Stimulated activated naive B cell treated with anti-CD40 and anti-IgM and Interleukin-4, amounts not matched to agents 10 μg/mL and 1 μg/mL and 100 μg/mL, for 72 hours (primary cell): ENCODE results near the gene GMNN.

ENCODE experiments used
- ATAC-seq, 2 donors: fragments of 150-1000 bp; cut with Tn5 transposase; replicated peaks; 2 replicates each; pipeline ENCODE4 v1.10.0; 2021; ENCODE audit warnings: moderate library complexity in 1 of 2
- DNase-seq: peaks from one replicate; pipeline ENCODE4 v3.0.0; 2021
- H3K27ac Mint-ChIP-seq: one replicate; pipeline ENCODE4 v1.8.0; 2022; ENCODE audit warnings: mild to moderate bottlenecking, mixed read lengths
- H3K27me3 Mint-ChIP-seq, 2 donors: one replicate each; pipeline ENCODE4 v1.8.0; 2022; ENCODE audit warnings: mixed read lengths in 2 of 2
- H3K36me3 Mint-ChIP-seq, 2 donors: one replicate each; pipeline ENCODE4 v1.8.0; 2022; ENCODE audit warnings: mixed read lengths in 2 of 2, mild to moderate bottlenecking in 1 of 2
- H3K4me1 Mint-ChIP-seq, 2 donors: one replicate each; pipeline ENCODE4 v1.8.0; 2022; ENCODE audit warnings: mixed read lengths in 2 of 2, mild to moderate bottlenecking in 1 of 2
- H3K4me3 Mint-ChIP-seq, 2 donors: one replicate each; pipeline ENCODE4 v1.8.0; 2022; ENCODE audit warnings: mild to moderate bottlenecking in 2 of 2, mixed read lengths in 2 of 2, moderate library complexity in 1 of 2
- H3K9me3 Mint-ChIP-seq, 2 donors: one replicate each; pipeline ENCODE4 v1.8.0; 2022; ENCODE audit warnings: mixed read lengths in 2 of 2, mild to moderate bottlenecking in 1 of 2

The GMNN gene

GRCh38 chr6:24775520-24776058 lies 852 bp downstream of the GMNN start:
- Mint-ChIP-seq H3K27me3 (no peaks in the 10 kb centered on the region), H3K4me1 (peaks cover 8 to 18% of the 10 kb centered on the region in 2 donors), H3K9me3 (no peaks in the 10 kb centered on the region), H3K36me3 (peaks cover 10 to 13% of the 10 kb centered on the region in 2 donors), H3K27ac (peak overlapping the region; percentile 99), H3K4me3 (peak overlapping the region; percentile 97 to 99)
- ATAC-seq, result no peak
- no peak for DNase-seq

GRCh38 chr6:24777227-24777626 lies 2.5 kb downstream of the GMNN start:
- ATAC-seq (no peak), DNase-seq (no peak)
- H3K27ac Mint-ChIP-seq, result no peak overlapping the region
- no peaks in the 10 kb centered on the region for H3K9me3 Mint-ChIP-seq
- no peak overlapping the region for H3K4me3 Mint-ChIP-seq
- no peaks in the 10 kb centered on the region for H3K27me3 Mint-ChIP-seq
- peaks cover 8 to 18% of the 10 kb centered on the region in 2 donors for H3K4me1 Mint-ChIP-seq
- peaks cover 19 to 22% of the 10 kb centered on the region in 2 donors for H3K36me3 Mint-ChIP-seq

DNA sequence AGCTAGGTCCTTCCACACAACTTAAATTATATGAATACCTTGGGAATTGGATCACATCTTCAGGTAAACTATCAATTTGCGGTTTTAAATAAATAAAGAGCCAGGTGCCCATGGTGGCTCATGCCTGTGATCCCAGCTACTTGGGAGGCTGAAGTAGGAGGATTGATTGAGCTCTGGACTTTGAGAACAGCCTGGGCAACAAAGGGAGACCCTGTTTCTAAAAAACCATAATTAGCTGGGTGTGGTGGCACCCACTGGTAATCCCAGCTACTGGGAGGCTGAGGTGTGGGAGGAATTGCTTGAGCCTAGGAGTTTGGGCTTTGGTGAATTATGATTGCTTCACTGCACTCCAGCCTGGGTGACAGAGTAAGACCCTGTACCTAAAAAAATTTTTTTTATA lies 3.4 kb downstream of the GMNN start:
- Mint-ChIP-seq H3K4me1 (peaks cover 8 to 18% of the 10 kb centered on the region in 2 donors), H3K36me3 (peaks cover 20 to 28% of the 10 kb centered on the region in 2 donors), H3K4me3 (no peak overlapping the region), H3K27ac (no peak overlapping the region), H3K9me3 (no peaks in the 10 kb centered on the region), H3K27me3 (no peaks in the 10 kb centered on the region)
- no peak for ATAC-seq
- no peak for DNase-seq

GRCh38 chr6:24778878-24779277 lies 4.1 kb downstream of the GMNN start:
- H3K27ac Mint-ChIP-seq, result no peak overlapping the region
- no peak overlapping the region for H3K4me3 Mint-ChIP-seq
- no peaks in the 10 kb centered on the region for H3K27me3 Mint-ChIP-seq
- DNase-seq, result no peak
- H3K9me3 Mint-ChIP-seq, result no peaks in the 10 kb centered on the region
- peaks cover 8 to 18% of the 10 kb centered on the region in 2 donors for H3K4me1 Mint-ChIP-seq
- ATAC-seq, result no peak
- H3K36me3 Mint-ChIP-seq, result peaks cover 22 to 28% of the 10 kb centered on the region in 2 donors

GRCh38 chr6:24779416-24780016 lies 4.8 kb downstream of the GMNN start:
- Mint-ChIP-seq H3K36me3 (peaks cover 26 to 32% of the 10 kb centered on the region in 2 donors), H3K9me3 (no peaks in the 10 kb centered on the region), H3K4me1 (peaks cover 8 to 18% of the 10 kb centered on the region in 2 donors), H3K27me3 (no peaks in the 10 kb centered on the region), H3K27ac (no peak overlapping the region), H3K4me3 (no peak overlapping the region)
- DNase-seq, result no peak
- no peak for ATAC-seq

GRCh38 chr6:24780206-24780605 lies 5.5 kb downstream of the GMNN start:
- DNase-seq (no peak), ATAC-seq (no peak)
- Mint-ChIP-seq H3K27me3 (no peaks in the 10 kb centered on the region), H3K4me3 (no peak overlapping the region), H3K27ac (no peak overlapping the region), H3K9me3 (no peaks in the 10 kb centered on the region), H3K36me3 (peaks cover 27 to 33% of the 10 kb centered on the region in 2 donors), H3K4me1 (peaks cover 8 to 18% of the 10 kb centered on the region in 2 donors)

- peak; percentile 38 to 48 for ATAC-seq
- H3K27me3 Mint-ChIP-seq, result no peaks in the 10 kb centered on the region
- no peak overlapping the region for H3K27ac Mint-ChIP-seq
- peaks cover 0 to 10% of the 10 kb centered on the region in 2 donors for H3K4me1 Mint-ChIP-seq
- DNase-seq, result no peak
- H3K9me3 Mint-ChIP-seq, result no peaks in the 10 kb centered on the region
- H3K4me3 Mint-ChIP-seq, result no peak overlapping the region
- peaks cover 33% of the 10 kb centered on the region in 2 donors for H3K36me3 Mint-ChIP-seq
Measured at GRCh38 chr6:24788031-24788665, 13.4 kb downstream of the GMNN start.

DNA sequence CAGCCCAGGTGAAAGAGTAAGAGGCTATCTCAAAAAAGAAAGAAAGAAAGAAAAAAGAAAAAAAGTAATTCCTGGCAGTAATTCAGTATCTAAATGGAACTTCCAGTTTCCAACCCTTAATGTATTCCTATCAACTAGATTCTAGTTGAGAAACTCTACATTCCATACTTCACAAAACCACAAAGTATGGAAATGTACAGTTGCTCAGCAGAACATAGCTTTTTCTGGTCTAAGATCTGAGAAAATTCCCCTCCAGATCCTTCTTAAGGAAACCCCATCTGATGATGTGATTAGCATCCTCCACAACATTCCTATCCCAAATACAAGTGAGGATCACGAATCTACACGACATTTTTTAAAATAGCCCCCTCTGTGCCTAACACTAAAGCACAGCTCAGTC lies 20.4 kb downstream of the GMNN start:
- H3K9me3 Mint-ChIP-seq, result no peaks in the 10 kb centered on the region
- H3K36me3 Mint-ChIP-seq, result peaks cover 4 to 8% of the 10 kb centered on the region in 2 donors
- H3K4me3 Mint-ChIP-seq, result no peak overlapping the region
- no peaks in the 10 kb centered on the region for H3K4me1 Mint-ChIP-seq
- no peak for DNase-seq
- H3K27me3 Mint-ChIP-seq, result no peaks in the 10 kb centered on the region
- H3K27ac Mint-ChIP-seq, result no peak overlapping the region
- ATAC-seq, result no peak

DNA sequence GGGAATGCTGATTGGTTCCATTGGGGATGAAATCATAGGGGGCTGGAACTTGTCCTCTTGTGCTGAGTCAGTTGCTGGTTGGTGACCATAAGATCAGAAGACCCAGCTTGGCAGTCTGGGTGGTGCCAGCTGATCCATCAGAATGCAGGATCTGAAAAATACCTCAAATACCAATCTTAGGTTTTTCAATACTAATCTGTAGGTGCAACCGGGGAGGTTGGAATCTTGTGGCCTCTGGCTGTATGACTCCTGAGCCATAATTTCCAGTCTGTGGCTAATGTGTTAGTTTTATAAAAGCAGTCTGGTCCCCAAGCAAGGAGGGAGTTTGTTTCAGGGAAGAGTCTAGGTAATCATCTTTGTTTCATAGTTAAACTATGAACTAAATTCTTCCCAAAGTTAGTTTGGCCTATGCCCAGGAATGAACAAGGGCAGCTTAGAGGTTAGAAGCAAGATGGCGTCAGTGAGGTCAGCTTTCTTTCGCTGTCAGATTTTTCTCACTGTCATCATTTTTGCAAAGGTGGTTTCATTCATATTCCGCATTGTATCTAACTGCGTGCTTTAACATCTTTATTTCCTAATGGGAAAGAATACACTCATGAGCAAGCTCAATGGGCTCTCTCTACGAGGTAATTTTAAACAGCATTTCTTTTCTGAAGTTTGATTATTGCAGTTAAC lies 22.0 kb downstream of the GMNN start:
- H3K4me3 Mint-ChIP-seq, result no peak overlapping the region
- no peak overlapping the region for H3K27ac Mint-ChIP-seq
- H3K4me1 Mint-ChIP-seq, result peaks cover 0 to 1% of the 10 kb centered on the region in 2 donors

GRCh38 chr6:24797596-24798216 lies 23.0 kb downstream of the GMNN start:
- Mint-ChIP-seq H3K4me1 (peaks cover 0 to 1% of the 10 kb centered on the region in 2 donors), H3K9me3 (no peaks in the 10 kb centered on the region), H3K36me3 (peaks cover 6 to 17% of the 10 kb centered on the region in 2 donors), H3K27ac (no peak overlapping the region), H3K27me3 (no peaks in the 10 kb centered on the region), H3K4me3 (no peak overlapping the region)
- ATAC-seq, result no peak
- no peak for DNase-seq

More for the DNA sequence above, 22.0 kb downstream of the GMNN start:
- Mint-ChIP-seq H3K36me3 (peaks cover 5 to 15% of the 10 kb centered on the region in 2 donors), H3K27me3 (no peaks in the 10 kb centered on the region), H3K9me3 (no peaks in the 10 kb centered on the region)
- DNase-seq (no peak), ATAC-seq (no peak)

DNA sequence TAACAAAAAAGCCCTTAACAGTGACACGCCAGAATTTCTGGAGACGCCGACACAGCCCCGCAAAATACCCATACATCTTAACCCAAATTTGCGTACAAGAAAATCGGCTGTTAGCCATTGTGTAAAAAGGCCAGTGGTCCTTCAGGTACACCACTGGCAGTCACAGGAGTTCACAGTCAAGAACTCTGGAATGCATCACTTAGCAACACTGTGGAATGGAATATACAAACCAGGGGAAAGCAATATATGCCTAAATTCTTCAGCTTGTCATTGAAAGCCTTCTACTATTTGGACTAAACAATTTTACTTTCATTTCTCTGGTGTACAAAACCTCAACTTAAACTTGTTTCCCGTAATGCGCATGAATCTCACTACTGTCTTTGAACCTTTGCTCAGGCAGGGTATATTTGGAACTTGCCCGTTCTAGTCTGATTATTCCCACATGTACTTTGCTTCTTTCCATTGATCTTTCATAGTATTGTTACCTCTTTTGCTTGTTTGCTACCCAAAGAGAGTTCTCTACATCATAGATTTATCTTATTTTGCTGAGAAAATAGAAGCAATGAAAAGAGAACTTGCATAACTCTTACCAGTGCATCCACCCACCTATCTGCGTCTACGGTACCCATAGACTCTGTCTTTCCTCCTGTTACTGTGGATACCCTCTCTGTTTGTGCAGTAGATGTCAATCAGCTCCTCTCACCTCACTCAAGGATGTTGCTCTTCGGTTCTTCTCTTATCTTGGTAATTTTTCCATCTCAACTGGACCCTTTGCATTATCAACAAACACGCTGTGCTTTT lies 24.2 kb downstream of the GMNN start, which contains the start of gene ARMH2:
ARMH2 (minus strand) TSS at position 178 of the 801 bp plus-strand sequence; CDS start at position 118, 60 bp downstream.
- no peak for DNase-seq
- no peak within 1 kb of the TSS for H3K4me3 Mint-ChIP-seq
- no peak within 1 kb of the TSS for H3K27ac Mint-ChIP-seq

DNA sequence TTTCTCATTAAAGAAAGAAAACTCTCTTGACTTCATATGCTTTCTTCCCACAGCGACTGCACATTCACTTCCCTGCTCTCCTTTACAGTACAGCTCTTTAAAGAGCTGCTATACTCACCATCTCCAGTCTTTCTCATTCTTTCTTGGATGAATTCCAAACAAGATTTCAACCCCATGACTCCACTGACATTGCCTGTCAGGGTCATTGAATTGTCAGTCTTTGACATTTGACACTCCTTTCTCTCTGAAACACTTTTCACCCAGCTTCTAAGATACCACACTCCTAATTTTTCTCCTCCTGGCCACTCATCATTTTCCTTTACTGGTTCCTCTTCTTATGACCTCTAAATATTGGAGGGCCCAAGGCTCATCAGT lies 24.8 kb downstream of the GMNN start:
- Mint-ChIP-seq H3K36me3 (peaks cover 9 to 21% of the 10 kb centered on the region in 2 donors), H3K4me3 (no peak overlapping the region), H3K9me3 (no peaks in the 10 kb centered on the region), H3K4me1 (peaks cover 0 to 1% of the 10 kb centered on the region in 2 donors), H3K27me3 (no peaks in the 10 kb centered on the region), H3K27ac (no peak overlapping the region)
- ATAC-seq (no peak), DNase-seq (no peak)

More for the DNA sequence above, 24.2 kb downstream of the GMNN start, which contains the start of gene ARMH2:
- ATAC-seq, result no peak
- H3K27me3 Mint-ChIP-seq, result no peaks in the 10 kb centered on the region
- peaks cover 0 to 1% of the 10 kb centered on the region in 2 donors for H3K4me1 Mint-ChIP-seq
- peaks cover 9 to 21% of the 10 kb centered on the region in 2 donors for H3K36me3 Mint-ChIP-seq
- no peaks in the 10 kb centered on the region for H3K9me3 Mint-ChIP-seq

- H3K4me1 Mint-ChIP-seq, result peaks cover 0 to 1% of the 10 kb centered on the region in 2 donors
- no peak overlapping the region for H3K4me3 Mint-ChIP-seq
- H3K36me3 Mint-ChIP-seq, result peaks cover 12 to 25% of the 10 kb centered on the region in 2 donors
- H3K27ac Mint-ChIP-seq, result peak overlapping the region; percentile 27
- no peaks in the 10 kb centered on the region for H3K27me3 Mint-ChIP-seq
- DNase-seq (no peak), ATAC-seq (no peak)
- no peaks in the 10 kb centered on the region for H3K9me3 Mint-ChIP-seq
Measured at GRCh38 chr6:24802271-24803059, 27.7 kb downstream of the GMNN start.
